ENCODE data around the gene CDC42SE2.
"Not testable (repeated sequence)": the region's sequence is repeated elsewhere in the genome, so short reads cannot be mapped to it uniquely, and the experiment has no call there.

Gene CDC42SE2

DNA sequence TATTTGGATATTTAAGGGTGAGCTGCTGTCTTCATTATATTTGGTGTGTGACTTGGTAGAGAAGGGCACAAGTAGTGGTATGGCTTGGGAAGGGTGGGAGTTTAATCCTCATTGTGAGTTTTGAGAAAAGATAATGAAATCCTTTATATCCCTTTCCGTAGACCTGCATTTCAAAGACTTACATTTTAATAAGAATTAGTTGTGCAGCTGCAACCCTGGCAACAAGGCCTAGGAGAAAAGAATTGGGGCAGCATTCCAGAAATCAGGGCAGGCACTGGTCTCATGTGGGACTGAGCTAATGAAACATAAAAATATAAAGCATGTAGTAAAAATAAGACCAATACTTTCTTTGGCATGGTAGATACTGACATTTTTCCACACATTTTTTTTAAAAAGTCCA lies 60.5 kb downstream of the CDC42SE2 start:
- Histone ChIP-seq H3K4me1 (ENCODE audit: control insufficient read depth in 2 of 2, insufficient read depth in 2 of 2, low read length in 2 of 2) (peaks cover 0 to 5% of the 10 kb centered on the region in 2 donors), H3K27ac (ENCODE audit: low read depth in 2 of 2, low read length in 2 of 2) (no peak overlapping the region), H3K9me3 (ENCODE audit: control insufficient read depth in 2 of 2, low read length in 2 of 2) (no peaks in the 10 kb centered on the region), H3K27me3 (ENCODE audit: control insufficient read depth in 2 of 2, insufficient read depth in 2 of 2, low read length in 2 of 2) (no peaks in the 10 kb centered on the region), H3K36me3 (ENCODE audit: control insufficient read depth in 2 of 2, insufficient read depth in 2 of 2, low read length in 2 of 2) (peaks cover 2 to 10% of the 10 kb centered on the region in 2 donors), H3K9ac (ENCODE audit: low read depth in 1 of 2, low read length in 2 of 2) (no peak overlapping the region), H3K4me3 (ENCODE audit: low read length in 2 of 2) (no peak overlapping the region)

DNA sequence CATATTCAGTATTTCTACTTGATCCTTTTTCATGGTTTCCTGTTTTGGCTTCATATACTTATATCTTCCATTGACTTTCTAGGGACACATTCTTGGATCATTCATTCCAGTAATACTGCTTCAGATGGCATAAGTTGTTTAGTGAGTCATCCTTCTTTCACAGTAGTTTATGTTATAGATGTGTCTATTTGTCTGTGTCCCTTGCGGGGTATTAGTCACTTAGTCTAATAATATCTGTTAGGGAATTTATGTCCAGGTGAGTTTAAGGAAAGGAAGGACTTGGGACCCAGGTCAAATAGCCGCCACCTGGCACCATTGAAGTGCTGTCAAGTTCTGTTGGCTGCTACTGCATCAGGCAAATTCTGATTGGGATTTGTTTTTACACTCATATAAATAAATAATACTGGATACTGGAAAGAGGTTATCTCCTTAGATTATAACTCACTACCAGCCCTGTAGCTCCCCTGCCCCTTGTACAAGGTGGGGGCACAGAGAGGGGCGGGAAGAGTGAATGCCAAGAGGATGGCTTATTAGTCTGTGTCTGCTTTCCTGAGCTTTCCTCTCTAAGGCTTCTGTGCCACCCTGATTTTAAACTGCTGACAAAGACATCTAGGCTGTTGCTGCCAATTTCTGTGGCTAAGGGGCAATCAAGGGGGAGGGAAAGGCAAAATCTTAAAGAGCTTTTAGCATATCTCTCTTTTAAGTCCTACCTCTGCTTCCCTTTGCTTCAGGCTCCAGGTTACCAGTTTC lies 64.9 kb downstream of the CDC42SE2 start:
- Histone ChIP-seq H3K9ac (ENCODE audit: low read depth in 1 of 2, low read length in 2 of 2) (no peak overlapping the region), H3K4me1 (ENCODE audit: control insufficient read depth in 2 of 2, insufficient read depth in 2 of 2, low read length in 2 of 2) (peaks cover 0 to 10% of the 10 kb centered on the region in 2 donors), H3K27me3 (ENCODE audit: control insufficient read depth in 2 of 2, insufficient read depth in 2 of 2, low read length in 2 of 2) (no peaks in the 10 kb centered on the region), H3K36me3 (ENCODE audit: control insufficient read depth in 2 of 2, insufficient read depth in 2 of 2, low read length in 2 of 2) (peaks cover 0 to 2% of the 10 kb centered on the region in 2 donors), H3K27ac (ENCODE audit: low read depth in 2 of 2, low read length in 2 of 2) (no peak overlapping the region), H3K9me3 (ENCODE audit: control insufficient read depth in 2 of 2, low read length in 2 of 2) (no peaks in the 10 kb centered on the region), H3K4me3 (ENCODE audit: low read length in 2 of 2) (no peak overlapping the region)

DNA sequence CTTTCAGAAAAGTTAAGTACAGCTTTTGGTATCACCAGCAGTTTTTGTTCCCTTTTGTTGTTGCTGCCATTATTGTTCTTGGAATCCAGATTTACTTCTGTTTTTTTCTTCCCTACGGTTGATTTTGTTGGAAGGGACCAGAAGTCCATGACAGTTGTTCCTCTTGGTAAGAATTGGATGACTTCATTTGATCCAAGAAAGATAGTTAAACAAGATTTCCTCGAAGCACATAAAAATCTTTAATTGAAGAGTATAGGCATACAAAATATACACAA lies 65.4 kb downstream of the CDC42SE2 start:
- Histone ChIP-seq H3K4me1 (ENCODE audit: control insufficient read depth in 2 of 2, insufficient read depth in 2 of 2, low read length in 2 of 2) (peaks cover 0 to 10% of the 10 kb centered on the region in 2 donors), H3K27me3 (ENCODE audit: control insufficient read depth in 2 of 2, insufficient read depth in 2 of 2, low read length in 2 of 2) (no peaks in the 10 kb centered on the region), H3K27ac (ENCODE audit: low read depth in 2 of 2, low read length in 2 of 2) (no peak overlapping the region), H3K4me3 (ENCODE audit: low read length in 2 of 2) (no peak overlapping the region), H3K36me3 (ENCODE audit: control insufficient read depth in 2 of 2, insufficient read depth in 2 of 2, low read length in 2 of 2) (peaks cover 0 to 2% of the 10 kb centered on the region in 2 donors), H3K9me3 (ENCODE audit: control insufficient read depth in 2 of 2, low read length in 2 of 2) (no peaks in the 10 kb centered on the region), H3K9ac (ENCODE audit: low read depth in 1 of 2, low read length in 2 of 2) (no peak overlapping the region)

DNA sequence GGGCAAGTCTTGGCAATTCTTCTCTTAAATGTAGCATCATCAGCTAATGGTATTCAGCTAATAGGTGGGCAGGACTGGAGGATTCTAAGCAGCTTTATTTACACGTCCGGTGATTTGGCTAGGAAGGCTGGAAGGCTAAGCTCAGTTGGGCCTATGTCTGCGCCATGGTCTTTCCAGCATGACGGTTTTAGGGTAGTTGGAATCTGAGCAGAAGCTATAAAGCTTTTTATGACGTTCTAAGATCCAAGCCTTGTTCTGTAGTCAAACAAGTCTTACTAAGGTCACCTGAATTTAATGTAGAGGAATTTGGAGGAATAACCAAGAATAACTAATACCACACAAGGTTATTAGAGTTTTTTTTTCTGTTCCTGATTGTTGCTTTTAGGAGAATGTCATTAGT lies 66.2 kb downstream of the CDC42SE2 start:
- Histone ChIP-seq H3K9me3 (ENCODE audit: control insufficient read depth in 2 of 2, low read length in 2 of 2) (no peaks in the 10 kb centered on the region), H3K36me3 (ENCODE audit: control insufficient read depth in 2 of 2, insufficient read depth in 2 of 2, low read length in 2 of 2) (peaks cover 0 to 2% of the 10 kb centered on the region in 2 donors), H3K27ac (ENCODE audit: low read depth in 2 of 2, low read length in 2 of 2) (no peak overlapping the region), H3K9ac (ENCODE audit: low read depth in 1 of 2, low read length in 2 of 2) (no peak overlapping the region), H3K27me3 (ENCODE audit: control insufficient read depth in 2 of 2, insufficient read depth in 2 of 2, low read length in 2 of 2) (no peaks in the 10 kb centered on the region), H3K4me3 (ENCODE audit: low read length in 2 of 2) (no peak overlapping the region), H3K4me1 (ENCODE audit: control insufficient read depth in 2 of 2, insufficient read depth in 2 of 2, low read length in 2 of 2) (peaks cover 0 to 10% of the 10 kb centered on the region in 2 donors)

DNA sequence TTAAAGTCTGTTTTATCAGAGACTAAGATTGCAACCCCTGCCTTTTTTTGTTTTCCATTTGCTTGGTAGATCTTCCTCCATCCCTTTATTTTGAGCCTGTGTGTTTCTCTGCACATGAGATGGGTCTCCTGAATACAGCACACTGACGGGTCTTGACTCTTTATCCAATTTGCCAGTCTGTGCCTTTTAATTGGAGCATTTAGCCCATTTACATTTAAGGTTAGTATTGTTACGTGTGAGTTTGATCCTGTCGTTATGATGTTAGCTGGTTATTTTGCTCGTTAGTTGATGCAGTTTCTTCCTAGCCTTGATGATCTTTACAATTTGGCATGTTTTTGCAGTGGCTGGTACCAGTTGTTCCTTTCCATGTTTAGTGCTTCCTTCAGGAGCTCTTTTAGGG lies 71.9 kb downstream of the CDC42SE2 start:
- H3K27ac ChIP-seq (ENCODE audit: low read depth in 2 of 2, low read length in 2 of 2); H3K4me3 ChIP-seq (ENCODE audit: low read length in 2 of 2); H3K27me3 ChIP-seq (ENCODE audit: control insufficient read depth in 2 of 2, insufficient read depth in 2 of 2, low read length in 2 of 2); H3K9ac ChIP-seq (ENCODE audit: low read depth in 1 of 2, low read length in 2 of 2); H3K36me3 ChIP-seq (ENCODE audit: control insufficient read depth in 2 of 2, insufficient read depth in 2 of 2, low read length in 2 of 2); H3K9me3 ChIP-seq (ENCODE audit: control insufficient read depth in 2 of 2, low read length in 2 of 2); H3K4me1 ChIP-seq (ENCODE audit: control insufficient read depth in 2 of 2, insufficient read depth in 2 of 2, low read length in 2 of 2): not testable (repeated sequence)

DNA sequence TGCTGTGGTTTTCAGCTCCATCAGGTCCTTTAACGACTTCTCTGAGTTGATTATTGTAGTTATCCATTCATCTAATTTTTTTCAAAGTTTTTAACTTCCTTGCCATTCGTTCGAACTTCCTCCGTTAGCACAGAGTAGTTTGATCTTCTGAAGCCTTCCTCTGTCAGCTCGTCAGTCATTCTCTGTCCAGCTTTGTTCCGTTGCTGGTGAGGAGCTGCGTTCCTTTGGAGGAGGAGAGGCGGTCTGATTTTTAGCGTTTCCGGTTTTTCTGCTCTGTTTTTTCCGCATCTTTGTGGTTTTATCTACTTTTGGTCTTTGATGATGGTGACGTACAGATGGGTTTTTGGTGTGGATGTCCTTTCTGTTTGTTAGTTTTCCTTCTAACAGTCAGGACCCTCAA lies 72.9 kb downstream of the CDC42SE2 start:
- not testable (repeated sequence) for H3K4me3 ChIP-seq (ENCODE audit: low read length in 2 of 2); H3K9me3 ChIP-seq (ENCODE audit: control insufficient read depth in 2 of 2, low read length in 2 of 2); H3K9ac ChIP-seq (ENCODE audit: low read depth in 1 of 2, low read length in 2 of 2); H3K4me1 ChIP-seq (ENCODE audit: control insufficient read depth in 2 of 2, insufficient read depth in 2 of 2, low read length in 2 of 2); H3K27ac ChIP-seq (ENCODE audit: low read depth in 2 of 2, low read length in 2 of 2); H3K27me3 ChIP-seq (ENCODE audit: control insufficient read depth in 2 of 2, insufficient read depth in 2 of 2, low read length in 2 of 2); H3K36me3 ChIP-seq (ENCODE audit: control insufficient read depth in 2 of 2, insufficient read depth in 2 of 2, low read length in 2 of 2)

DNA sequence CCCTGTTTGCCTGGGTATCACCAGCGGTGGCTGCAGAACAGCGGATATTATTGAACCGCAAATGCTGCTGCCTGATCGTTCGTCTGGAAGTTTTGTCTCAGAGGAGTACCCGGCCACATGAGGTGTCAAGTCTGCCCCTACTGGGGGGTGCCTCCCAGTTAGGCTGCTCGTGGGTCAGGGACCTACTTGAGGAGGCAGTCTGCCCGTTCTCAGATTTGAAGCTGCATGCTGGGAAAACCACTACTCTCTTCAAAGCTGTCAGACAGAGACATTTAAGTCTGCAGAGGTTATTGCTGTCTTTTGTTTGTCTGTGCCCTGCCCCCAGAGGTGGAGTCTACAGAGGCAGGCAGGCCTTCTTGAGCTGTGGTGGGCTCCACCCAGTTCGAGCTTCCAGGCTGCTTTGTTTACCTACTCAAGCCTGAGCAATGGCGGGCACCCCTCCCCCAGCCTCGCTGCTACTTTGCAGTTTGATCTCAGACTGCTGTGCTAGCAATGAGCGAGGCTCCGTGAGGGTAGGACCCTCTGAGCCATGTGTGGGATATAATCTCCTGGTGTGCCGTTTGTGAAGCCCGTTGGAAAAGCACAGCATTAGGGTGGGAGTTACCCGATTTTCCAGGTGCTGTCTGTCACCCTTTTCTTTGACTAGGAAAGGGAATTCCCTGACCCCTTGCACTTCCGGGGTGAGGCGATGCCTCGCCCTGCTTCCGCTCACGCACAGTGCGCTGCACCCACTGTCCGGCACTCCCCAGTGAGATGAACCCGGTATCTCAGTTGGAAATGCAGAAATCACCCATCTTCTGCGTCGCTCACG lies 73.6 kb downstream of the CDC42SE2 start:
- H3K4me1 ChIP-seq (ENCODE audit: control insufficient read depth in 2 of 2, insufficient read depth in 2 of 2, low read length in 2 of 2); H3K27ac ChIP-seq (ENCODE audit: low read depth in 2 of 2, low read length in 2 of 2); H3K4me3 ChIP-seq (ENCODE audit: low read length in 2 of 2); H3K9me3 ChIP-seq (ENCODE audit: control insufficient read depth in 2 of 2, low read length in 2 of 2); H3K9ac ChIP-seq (ENCODE audit: low read depth in 1 of 2, low read length in 2 of 2); H3K36me3 ChIP-seq (ENCODE audit: control insufficient read depth in 2 of 2, insufficient read depth in 2 of 2, low read length in 2 of 2); H3K27me3 ChIP-seq (ENCODE audit: control insufficient read depth in 2 of 2, insufficient read depth in 2 of 2, low read length in 2 of 2): not testable (repeated sequence)

DNA sequence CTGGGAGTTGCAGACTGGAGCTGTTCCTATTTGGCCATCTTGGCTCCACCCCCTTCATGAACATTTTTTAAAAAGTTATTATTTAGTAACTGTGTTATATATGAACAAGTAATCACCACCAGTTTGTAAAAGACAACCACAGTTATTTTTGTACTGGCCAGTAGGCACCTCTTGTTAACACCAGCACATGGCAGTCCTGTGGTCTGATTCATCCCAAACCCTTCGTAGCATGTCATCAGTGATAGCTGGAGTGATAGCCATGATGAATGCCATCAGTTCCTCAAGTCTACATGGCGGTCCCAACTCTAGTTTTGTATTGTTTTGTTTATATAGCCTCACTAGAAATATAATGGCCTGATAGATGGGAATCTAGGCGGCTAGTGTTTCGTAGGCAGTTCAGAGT lies 74.2 kb downstream of the CDC42SE2 start:
- Histone ChIP-seq H3K27ac (ENCODE audit: low read depth in 2 of 2, low read length in 2 of 2) (no peak overlapping the region), H3K27me3 (ENCODE audit: control insufficient read depth in 2 of 2, insufficient read depth in 2 of 2, low read length in 2 of 2) (no peaks in the 10 kb centered on the region), H3K9me3 (ENCODE audit: control insufficient read depth in 2 of 2, low read length in 2 of 2) (no peaks in the 10 kb centered on the region), H3K4me3 (ENCODE audit: low read length in 2 of 2) (no peak overlapping the region), H3K4me1 (ENCODE audit: control insufficient read depth in 2 of 2, insufficient read depth in 2 of 2, low read length in 2 of 2) (no peaks in the 10 kb centered on the region), H3K36me3 (ENCODE audit: control insufficient read depth in 2 of 2, insufficient read depth in 2 of 2, low read length in 2 of 2) (peaks cover 0 to 2% of the 10 kb centered on the region in 2 donors), H3K9ac (ENCODE audit: low read depth in 1 of 2, low read length in 2 of 2) (no peak overlapping the region)

DNA sequence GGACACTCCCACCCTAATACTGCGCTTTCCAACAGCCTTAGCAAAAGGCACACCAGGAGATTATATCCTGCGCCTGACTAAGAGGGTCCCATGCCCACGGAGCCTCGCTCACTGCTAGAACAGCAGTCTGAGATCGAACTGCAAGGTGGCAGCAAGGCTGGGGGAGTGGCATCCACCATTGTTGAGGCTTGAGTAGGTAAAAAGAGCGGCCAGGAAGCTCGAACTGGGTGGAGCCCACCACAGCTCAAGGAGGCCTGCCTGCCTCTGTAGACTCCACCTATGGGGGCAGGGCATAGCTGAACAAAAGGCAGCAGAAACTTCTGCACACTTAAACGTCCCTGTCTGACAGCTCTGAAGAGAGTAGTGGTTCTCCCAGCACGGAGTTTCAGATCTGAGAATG lies 80.4 kb downstream of the CDC42SE2 start:
- H3K9ac ChIP-seq (ENCODE audit: low read depth in 1 of 2, low read length in 2 of 2); H3K4me1 ChIP-seq (ENCODE audit: control insufficient read depth in 2 of 2, insufficient read depth in 2 of 2, low read length in 2 of 2); H3K9me3 ChIP-seq (ENCODE audit: control insufficient read depth in 2 of 2, low read length in 2 of 2); H3K36me3 ChIP-seq (ENCODE audit: control insufficient read depth in 2 of 2, insufficient read depth in 2 of 2, low read length in 2 of 2); H3K27me3 ChIP-seq (ENCODE audit: control insufficient read depth in 2 of 2, insufficient read depth in 2 of 2, low read length in 2 of 2); H3K4me3 ChIP-seq (ENCODE audit: low read length in 2 of 2); H3K27ac ChIP-seq (ENCODE audit: low read depth in 2 of 2, low read length in 2 of 2): not testable (repeated sequence)

DNA sequence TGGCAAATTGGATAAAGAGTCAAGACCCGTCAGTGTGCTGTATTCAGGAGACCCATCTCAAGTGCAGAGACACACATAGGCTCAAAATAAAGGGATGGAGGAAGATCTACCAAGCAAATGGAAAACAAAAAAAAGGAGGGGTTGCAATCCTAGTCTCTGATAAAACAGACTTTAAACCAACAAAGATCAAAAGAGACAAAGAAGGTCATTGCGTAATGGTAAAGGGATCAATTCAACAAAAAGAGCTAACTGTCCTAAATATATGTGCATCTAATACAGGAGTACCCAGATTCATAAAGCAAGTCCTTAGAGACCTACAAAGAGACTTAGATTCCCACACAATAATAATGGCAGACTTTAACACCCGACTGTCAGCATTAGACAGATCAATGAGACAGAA lies 82.4 kb downstream of the CDC42SE2 start:
- H3K9me3 ChIP-seq (ENCODE audit: control insufficient read depth in 2 of 2, low read length in 2 of 2); H3K9ac ChIP-seq (ENCODE audit: low read depth in 1 of 2, low read length in 2 of 2); H3K36me3 ChIP-seq (ENCODE audit: control insufficient read depth in 2 of 2, insufficient read depth in 2 of 2, low read length in 2 of 2); H3K27me3 ChIP-seq (ENCODE audit: control insufficient read depth in 2 of 2, insufficient read depth in 2 of 2, low read length in 2 of 2); H3K4me1 ChIP-seq (ENCODE audit: control insufficient read depth in 2 of 2, insufficient read depth in 2 of 2, low read length in 2 of 2); H3K27ac ChIP-seq (ENCODE audit: low read depth in 2 of 2, low read length in 2 of 2); H3K4me3 ChIP-seq (ENCODE audit: low read length in 2 of 2): not testable (repeated sequence)
